C1 segment of cervical spinal cord (tissue), 14 donors: Measurements from ENCODE around the gene DLG4.
"Not testable (repeated sequence)": the region's sequence is repeated elsewhere in the genome, so short reads cannot be mapped to it uniquely, and the experiment has no call there.

ENCODE experiments used
- DNase-seq, 14 donors: peaks; one replicate each; lab custom pipeline; 2025; lab: John Stamatoyannopoulos, UW

The DLG4 gene

DNA sequence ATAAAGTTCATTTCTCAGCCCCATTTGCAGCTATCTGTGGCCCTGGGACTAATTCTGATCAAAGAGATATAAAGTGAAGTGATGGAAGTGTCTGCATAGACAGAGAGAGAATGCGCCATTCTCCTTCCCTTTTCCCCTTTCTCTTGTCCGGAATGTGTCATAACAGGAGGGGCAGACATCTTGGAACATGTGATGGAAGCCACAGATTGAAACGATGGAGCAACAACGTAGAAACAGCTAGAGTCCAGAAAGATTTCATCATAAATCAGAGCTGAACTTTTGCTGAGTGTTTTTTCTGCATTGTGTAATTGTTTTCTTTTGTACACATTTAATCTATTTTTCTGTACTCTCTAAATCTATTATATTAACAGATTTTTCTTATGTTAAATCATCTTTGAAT, 51.8 kb downstream of the DLG4 start:
- no peak for DNase-seq

DNA sequence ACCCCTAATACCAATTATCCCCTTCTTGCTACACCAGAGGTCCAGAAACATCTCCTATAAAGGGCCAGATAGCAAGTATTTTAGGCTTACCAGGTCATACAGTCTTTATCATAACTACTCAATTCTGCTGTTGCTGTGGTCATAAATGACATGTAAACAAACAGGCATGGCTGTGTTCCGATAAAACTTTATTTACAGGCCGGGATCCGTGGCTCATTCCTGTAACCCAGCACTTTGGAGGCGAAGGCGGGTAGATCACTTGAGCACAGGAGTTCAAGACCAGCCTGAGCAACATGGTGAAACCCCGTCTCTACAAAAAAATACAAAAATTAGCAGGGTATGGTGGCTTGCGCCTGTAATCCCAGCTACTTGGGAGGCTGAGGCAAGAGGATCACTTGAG, 52.8 kb downstream of the DLG4 start:
- no peak for DNase-seq

DNA sequence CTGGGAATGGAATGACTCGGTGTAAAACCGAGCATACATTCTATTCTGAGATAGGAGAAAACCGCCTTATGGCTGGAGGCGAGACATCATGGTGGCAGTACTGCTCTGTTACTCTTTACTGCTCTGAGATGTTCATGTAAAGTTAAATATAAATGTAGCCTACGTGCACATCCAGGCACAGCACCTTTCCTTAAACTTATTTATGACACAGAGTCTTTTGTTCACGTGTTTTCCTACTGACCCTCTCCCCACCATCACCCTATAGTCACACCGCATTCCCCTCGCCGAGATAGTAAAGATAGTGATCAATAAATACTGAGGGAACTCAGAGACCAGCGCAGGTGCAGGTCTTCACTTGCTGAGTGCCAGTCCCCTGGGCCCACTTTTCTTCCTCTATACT, 60.1 kb downstream of the DLG4 start:
- DNase-seq = not testable (repeated sequence)

DNA sequence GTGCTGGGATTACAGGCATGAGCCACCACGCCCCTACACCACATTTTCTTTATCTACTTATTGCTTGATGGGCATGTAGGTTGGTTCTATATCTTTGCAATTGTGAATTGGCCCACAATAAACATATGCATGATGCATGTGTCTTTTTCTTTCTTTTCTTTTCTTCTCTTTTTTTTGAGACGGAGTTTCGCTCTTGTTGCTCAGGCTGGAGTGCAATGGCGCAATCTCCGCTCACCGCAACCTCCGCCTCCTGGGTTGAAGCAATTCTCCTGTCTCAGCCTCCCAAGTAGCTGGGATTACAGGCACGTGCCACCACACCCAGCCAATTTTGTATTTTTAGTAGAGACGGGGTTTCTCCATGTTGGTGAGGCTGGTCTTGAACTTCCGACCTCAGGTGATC, 61.2 kb downstream of the DLG4 start:
- not testable (repeated sequence) for DNase-seq

DNA sequence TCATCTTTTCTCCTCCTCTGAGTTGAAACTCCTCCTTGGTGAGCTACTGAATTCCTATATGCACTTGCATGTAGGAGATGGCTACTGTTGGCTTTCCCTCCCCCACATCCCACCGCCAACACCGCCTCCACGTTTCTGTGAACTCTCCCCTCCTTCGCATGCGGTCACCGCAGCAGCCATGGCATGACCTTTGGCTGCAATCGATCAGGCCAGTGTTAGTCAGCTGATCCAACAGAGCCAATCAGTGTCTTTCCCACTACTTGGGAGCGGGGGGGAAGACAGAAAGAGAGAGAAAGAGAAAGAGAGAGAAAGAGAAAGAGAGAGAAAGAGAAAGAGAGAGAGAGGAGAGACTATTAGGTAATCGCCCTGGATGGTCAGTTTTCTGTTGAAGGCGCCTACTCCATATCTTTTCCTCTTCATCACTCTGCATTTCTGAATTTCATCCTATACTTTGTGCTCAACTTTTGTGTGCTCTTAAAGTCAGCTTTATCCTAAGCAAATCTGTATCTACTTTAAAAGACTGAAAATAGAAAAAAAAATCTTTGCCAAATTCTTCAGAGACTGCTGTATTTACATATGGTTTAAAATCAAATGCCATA, 63.2 kb downstream of the DLG4 start:
- DNase-seq = no peak

DNA sequence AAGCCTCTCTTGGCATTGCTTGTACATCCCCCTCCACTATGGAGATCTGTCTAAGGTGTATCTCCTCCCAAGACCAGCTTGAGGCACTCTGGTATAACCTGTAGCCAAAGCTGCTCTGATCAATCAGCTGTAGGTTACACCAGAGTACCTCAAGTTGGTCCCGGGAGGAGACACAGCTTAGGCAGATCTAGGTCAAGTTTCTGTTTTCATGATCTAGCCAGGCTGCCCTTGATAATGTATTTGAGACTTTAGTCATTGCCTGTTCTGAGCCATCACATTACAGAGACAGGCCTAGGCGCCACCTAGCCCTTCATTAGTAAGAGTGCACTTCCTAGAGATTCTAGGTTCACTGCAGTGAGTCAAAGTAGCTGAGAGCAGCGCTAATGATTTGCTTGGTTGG, 71.9 kb downstream of the DLG4 start:
- no peak for DNase-seq

DNA sequence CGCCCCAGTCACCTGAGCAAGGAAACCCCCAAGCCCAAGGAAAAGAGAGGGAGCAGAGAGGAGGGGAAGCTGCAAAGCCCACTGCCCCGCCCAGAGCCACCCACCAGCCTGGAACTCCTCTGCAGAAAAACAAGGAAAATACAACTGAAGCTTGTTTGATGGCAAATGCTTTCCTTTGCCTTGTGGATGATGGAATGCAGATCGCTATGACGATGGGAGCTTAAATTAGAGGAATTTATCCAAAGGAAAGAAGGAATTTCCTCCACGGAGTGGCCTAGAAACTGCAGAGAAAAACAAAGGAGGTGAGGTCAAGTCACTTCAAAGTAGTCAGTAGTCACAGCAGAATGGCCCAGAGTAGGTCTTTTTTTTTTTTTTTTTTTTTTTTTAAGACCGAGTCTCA, 73.5 kb downstream of the DLG4 start:
- no peak for DNase-seq

DNA sequence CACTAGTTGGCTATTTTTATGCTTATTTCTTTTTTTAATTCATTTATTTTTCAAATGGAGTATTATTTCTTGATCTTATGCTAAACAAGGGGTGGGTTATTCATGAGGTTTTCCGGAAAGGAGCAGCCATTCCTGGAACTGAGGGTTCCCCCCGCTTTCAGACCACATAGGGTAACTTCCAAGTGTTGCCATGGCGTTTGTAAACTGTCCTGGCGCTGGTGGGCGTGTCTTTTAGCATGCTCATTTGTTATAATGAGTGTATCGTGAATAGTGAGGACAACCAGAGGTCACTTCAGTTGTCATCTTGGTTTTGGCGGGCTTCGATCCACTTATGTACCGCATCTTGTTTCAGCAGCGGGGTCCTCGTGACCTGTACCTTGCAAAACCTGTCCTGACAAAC, 75.4 kb downstream of the DLG4 start:
- no peak for DNase-seq

DNA sequence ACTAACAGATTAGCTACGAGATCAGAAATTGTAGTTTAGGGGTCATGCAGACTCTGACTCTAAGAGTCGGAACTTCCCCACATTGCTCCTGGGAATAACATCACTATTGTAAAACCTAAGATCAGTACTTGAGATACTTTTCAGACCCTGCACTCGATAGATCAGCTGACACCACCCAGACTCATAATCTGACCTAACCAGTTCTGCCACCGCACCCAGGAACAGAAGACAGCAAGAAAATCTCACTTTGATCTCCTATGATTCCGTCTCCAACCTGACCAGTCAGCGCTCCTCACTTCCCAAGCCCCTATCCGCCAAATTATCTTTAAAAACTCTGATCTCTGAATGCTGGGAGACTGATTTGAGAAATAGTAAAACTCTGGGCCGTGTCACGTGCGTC, 77.8 kb downstream of the DLG4 start:
- DNase-seq = no peak

DNA sequence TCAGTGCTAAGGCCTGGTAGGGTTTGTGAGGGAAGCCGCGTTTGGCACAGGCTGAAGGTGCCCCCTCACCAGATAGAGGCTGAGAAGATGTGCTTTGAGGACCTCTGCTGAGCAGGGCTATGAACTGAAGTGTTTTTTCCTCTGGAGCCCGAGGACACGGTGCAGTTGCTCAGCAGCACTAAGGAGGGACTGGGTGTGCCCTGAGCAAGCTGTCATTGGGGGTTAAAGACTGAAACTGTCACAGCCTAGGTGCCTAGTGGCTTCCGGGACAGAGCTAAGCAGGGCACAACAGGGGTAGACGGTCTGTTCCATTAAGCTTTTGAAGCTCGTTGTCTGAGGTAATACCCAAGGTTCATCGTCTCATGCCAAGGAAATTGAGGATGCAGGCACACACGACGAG, 80.2 kb downstream of the DLG4 start:
- no peak for DNase-seq

DNA sequence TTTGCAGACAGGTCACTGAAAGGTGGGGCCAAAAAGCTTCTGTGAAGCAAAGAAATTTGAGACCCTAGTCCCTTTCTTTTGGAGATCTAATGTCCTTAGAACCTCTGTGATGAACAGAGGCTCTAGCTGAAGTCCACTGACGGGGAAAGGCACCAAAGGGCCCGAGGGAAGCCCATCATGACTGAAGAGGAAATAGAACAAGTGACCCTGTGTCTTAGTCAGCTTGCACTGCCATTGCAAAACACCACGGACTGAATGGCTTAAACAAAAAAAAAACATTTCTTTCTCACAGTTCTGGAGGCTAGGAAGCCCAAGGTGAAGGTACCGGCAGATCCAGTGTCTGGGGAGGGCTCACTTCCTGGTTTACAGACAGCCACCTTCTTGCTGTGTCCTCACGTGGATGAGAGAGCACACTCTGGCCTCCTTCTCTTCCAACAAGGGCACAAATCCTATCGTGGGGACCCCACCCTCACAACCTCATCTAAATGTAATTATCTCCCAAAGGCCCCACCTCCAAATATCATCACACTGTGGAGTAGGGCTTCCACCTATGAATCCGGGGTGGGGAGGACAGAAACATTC, 80.7 kb downstream of the DLG4 start:
- DNase-seq = no peak

DNA sequence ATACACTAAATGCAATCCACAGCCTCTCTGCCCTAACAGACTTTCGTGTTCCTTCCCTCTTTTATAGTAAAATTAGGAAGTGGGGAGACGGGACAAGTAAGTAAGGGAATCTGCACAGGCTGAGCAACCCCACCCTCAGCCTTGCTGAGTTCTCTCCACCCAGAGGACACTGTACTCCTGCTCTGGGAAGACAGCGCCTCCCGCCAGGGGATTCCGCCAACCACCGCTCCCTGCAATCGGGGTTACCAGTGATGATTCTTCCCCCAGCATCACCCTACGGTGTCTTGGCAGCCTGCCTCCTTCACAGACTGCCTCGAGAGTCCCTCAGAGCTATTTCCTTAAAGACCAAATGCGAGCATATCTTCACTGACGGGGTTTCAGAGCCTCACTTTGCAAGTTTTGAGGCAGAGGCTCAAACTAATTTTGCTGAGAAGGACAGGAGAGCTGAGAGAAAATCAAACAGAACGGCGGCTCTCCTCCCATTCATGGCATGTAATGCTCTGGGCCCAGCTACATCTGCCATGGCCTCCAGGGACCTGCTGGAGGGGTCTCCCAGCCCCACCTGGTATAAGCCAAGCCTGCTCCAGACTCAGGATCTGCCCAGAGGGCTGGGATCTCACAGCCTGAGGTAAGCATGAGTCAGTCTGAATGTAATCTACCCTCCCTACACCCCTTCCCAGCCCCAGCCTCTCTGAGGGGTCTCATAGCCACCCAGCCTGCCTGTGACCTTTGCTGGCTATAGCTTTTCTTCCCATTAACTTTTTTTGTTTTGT, 82.3 kb downstream of the DLG4 start:
- DNase-seq = no peak
